ENCODE data around the gene CASKIN2.

Gene CASKIN2

GRCh38 chr17:75516255-75516618 lies 900 bp upstream of the CASKIN2 start, which contains the start of gene TSEN54:
TSS of gene TSEN54 (plus strand) at chr17:75516528. CDS start at chr17:75516561, 33 bp downstream.
- H3K4me2 ChIP-seq (ENCODE audit: low read length), result peak within 1 kb of the TSS; percentile 98
- TF ChIP-seq CTCF (IDR thresholded peaks at IDR 0.05; ENCODE audit: low read depth, low read length), result no peak
- no peak for TF ChIP-seq EZH2phosphoT487 (IDR thresholded peaks at IDR 0.05; ENCODE audit: low read depth)
- H3K27me3 ChIP-seq (ENCODE audit: low read depth, low read length), result no peaks in the 10 kb centered on the region
- H4K20me1 ChIP-seq (ENCODE audit: insufficient read depth, low read length), result peaks cover 6% of the 10 kb centered on the region; the same call in 1 of the 2 replicates
- peak within 1 kb of the TSS; percentile 89 for H3K4me3 ChIP-seq (ENCODE audit: low read length)
- H3K36me3 ChIP-seq (replicated peaks; ENCODE audit: low read depth, low read length), result peaks cover 7% of the 10 kb centered on the region
- H2AFZ ChIP-seq (ENCODE audit: low read depth, low read length), result peak within 1 kb of the TSS; percentile 78
- H3K9ac ChIP-seq (ENCODE audit: low read length), result peak within 1 kb of the TSS; percentile 74
- H3K4me1 ChIP-seq (ENCODE audit: low read length), result peaks cover 25% of the 10 kb centered on the region
- peak within 1 kb of the TSS; percentile 48 for H3K27ac ChIP-seq (ENCODE audit: low read length)
- no peaks in the 10 kb centered on the region for H3K9me3 ChIP-seq (ENCODE audit: insufficient read depth, low read length)
- H3K79me2 ChIP-seq (ENCODE audit: low read length), result peaks cover 8% of the 10 kb centered on the region

GRCh38 chr17:75514919-75515495 lies 330 bp downstream of the CASKIN2 start:
- H3K36me3 ChIP-seq (replicated peaks; ENCODE audit: low read depth, low read length), result peaks cover 7% of the 10 kb centered on the region
- peaks cover 25% of the 10 kb centered on the region for H3K4me1 ChIP-seq (ENCODE audit: low read length)
- peak overlapping the region; percentile 90 for H3K4me2 ChIP-seq (ENCODE audit: low read length)
- peaks cover 8% of the 10 kb centered on the region for H3K79me2 ChIP-seq (ENCODE audit: low read length)
- no peak for TF ChIP-seq EZH2phosphoT487 (IDR thresholded peaks at IDR 0.05; ENCODE audit: low read depth)
- no peak for TF ChIP-seq CTCF (IDR thresholded peaks at IDR 0.05; ENCODE audit: low read depth, low read length)
- H3K9ac ChIP-seq (ENCODE audit: low read length), result peak overlapping the region; percentile 73
- H3K27ac ChIP-seq (ENCODE audit: low read length), result 0 out of 2 replicates have a peak overlapping the region, but pooled peaks have one; percentile 9
- H3K9me3 ChIP-seq (ENCODE audit: insufficient read depth, low read length), result no peaks in the 10 kb centered on the region
- peaks cover 6% of the 10 kb centered on the region; the same call in 1 of the 2 replicates for H4K20me1 ChIP-seq (ENCODE audit: insufficient read depth, low read length)
- H2AFZ ChIP-seq (ENCODE audit: low read depth, low read length), result peak overlapping the region; percentile 22; the same call in 1 of the 2 replicates
- H3K27me3 ChIP-seq (ENCODE audit: low read depth, low read length), result no peaks in the 10 kb centered on the region
- H3K4me3 ChIP-seq (ENCODE audit: low read length), result peak overlapping the region; percentile 89

DNA sequence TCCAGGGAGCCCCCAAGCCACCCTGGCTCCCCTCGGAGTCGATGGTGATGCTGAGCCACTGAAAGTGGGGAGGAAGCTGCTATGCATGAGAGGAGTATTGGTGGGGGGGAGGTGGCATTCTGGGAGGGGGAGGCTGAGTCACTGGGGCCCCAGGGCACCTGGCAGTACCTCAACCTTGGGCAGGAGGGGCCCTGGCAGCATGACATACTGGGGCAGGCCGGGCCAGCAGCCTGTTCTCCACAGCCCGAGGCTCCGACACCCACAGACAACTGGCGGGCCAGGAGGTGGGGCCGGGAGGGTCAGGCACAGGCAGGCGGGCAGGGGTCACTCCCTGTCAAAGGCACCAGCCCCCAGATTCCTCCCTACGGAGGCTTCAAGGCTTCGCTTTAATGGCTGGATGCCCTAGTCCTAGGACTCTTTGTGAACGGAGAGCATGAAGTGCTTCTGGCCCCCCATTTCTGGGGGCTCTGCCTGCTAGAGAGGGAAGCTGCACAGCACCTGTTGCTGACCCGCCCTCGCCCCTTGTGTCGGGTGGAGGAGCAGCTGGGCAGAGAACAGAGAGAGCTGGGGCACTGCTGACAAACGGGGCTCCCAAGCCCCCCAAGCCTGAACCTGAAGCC lies 928 bp downstream of the CASKIN2 start:
- peaks cover 25% of the 10 kb centered on the region for H3K4me1 ChIP-seq (ENCODE audit: low read length)
- H3K27ac ChIP-seq (ENCODE audit: low read length), result no peak overlapping the region
- no peaks in the 10 kb centered on the region for H3K9me3 ChIP-seq (ENCODE audit: insufficient read depth, low read length)
- peaks cover 7% of the 10 kb centered on the region for H3K36me3 ChIP-seq (replicated peaks; ENCODE audit: low read depth, low read length)
- peaks cover 6% of the 10 kb centered on the region; the same call in 1 of the 2 replicates for H4K20me1 ChIP-seq (ENCODE audit: insufficient read depth, low read length)
- peak overlapping the region; percentile 90 for H3K4me2 ChIP-seq (ENCODE audit: low read length)
- H3K27me3 ChIP-seq (ENCODE audit: low read depth, low read length), result no peaks in the 10 kb centered on the region
- TF ChIP-seq EZH2phosphoT487 (IDR thresholded peaks at IDR 0.05; ENCODE audit: low read depth) (no peak), CTCF (IDR thresholded peaks at IDR 0.05; ENCODE audit: low read depth, low read length) (no peak)
- H3K79me2 ChIP-seq (ENCODE audit: low read length), result peaks cover 8% of the 10 kb centered on the region
- peak overlapping the region; percentile 22; the same call in 1 of the 2 replicates for H2AFZ ChIP-seq (ENCODE audit: low read depth, low read length)
- peak overlapping the region; percentile 89 for H3K4me3 ChIP-seq (ENCODE audit: low read length)
- H3K9ac ChIP-seq (ENCODE audit: low read length), result peak overlapping the region; percentile 73

DNA sequence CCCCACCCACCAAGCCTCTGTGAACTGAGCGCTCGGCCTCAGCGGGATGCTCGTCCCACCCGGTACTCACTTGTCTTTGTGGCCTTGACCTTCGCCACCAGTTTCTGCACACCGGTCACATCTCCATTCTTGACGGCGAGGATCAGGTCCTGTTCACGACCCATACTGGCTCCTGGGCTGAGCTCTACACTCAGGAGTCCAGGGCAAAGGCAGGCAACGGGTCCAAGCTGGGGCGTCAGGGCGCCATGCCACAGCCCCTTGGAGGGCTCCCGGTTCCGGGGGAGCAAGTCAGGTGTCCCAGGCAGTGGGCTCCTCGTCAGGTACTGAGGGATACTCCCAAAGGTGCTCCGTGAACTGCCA lies 1.7 kb downstream of the CASKIN2 start:
- Histone ChIP-seq H3K36me3 (replicated peaks; ENCODE audit: low read depth, low read length) (peaks cover 3% of the 10 kb centered on the region), H3K79me2 (ENCODE audit: low read length) (peaks cover 8% of the 10 kb centered on the region), H3K27ac (ENCODE audit: low read length) (no peak overlapping the region), H3K4me3 (ENCODE audit: low read length) (no peak overlapping the region), H3K9ac (ENCODE audit: low read length) (no peak overlapping the region), H3K9me3 (ENCODE audit: insufficient read depth, low read length) (no peaks in the 10 kb centered on the region), H4K20me1 (ENCODE audit: insufficient read depth, low read length) (peaks cover 6% of the 10 kb centered on the region; the same call in 1 of the 2 replicates), H3K4me2 (ENCODE audit: low read length) (no peak overlapping the region), H3K27me3 (ENCODE audit: low read depth, low read length) (no peaks in the 10 kb centered on the region), H3K4me1 (ENCODE audit: low read length) (peaks cover 24% of the 10 kb centered on the region), H2AFZ (ENCODE audit: low read depth, low read length) (no peak overlapping the region)
- TF ChIP-seq EZH2phosphoT487 (IDR thresholded peaks at IDR 0.05; ENCODE audit: low read depth), result no peak
- no peak for TF ChIP-seq CTCF (IDR thresholded peaks at IDR 0.05; ENCODE audit: low read depth, low read length)

Data from OCI-LY3 (cell line).